HepG2 (cell line): ENCODE data around the gene LCN2. TPM values are rescaled to one million over a fixed set of nuclear protein-coding genes. Genes with fewer than 3 reads are reported as not detected.
A peak's percentile ranks its signal among the peaks of the same experiment; 100 is the strongest.

Experiments used
- ARHGAP35 ChIP-seq: sonication (generic); formaldehyde crosslinking; IDR thresholded peaks from 2 replicates; pipeline ENCODE4 v1.9.0; 2022; ENCODE audit warnings: mild to moderate bottlenecking, inconsistent platforms, moderate library complexity, missing genetic modification reagents, borderline replicate concordance
- FOSL1 ChIP-seq: sonication (generic); formaldehyde crosslinking; IDR thresholded peaks from 2 replicates; pipeline ENCODE4 v1.9.0; 2021; ENCODE audit warnings: missing genetic modification reagents, borderline replicate concordance
- HMG20B ChIP-seq: conservative IDR thresholded peaks from 2 replicates; pipeline ENCODE4 v1.6.1; 2016; ENCODE audit warnings: missing genetic modification reagents, missing compliant biosample characterization
- MED8 ChIP-seq: sonication (generic); formaldehyde crosslinking; IDR thresholded peaks from 2 replicates; pipeline ENCODE4 v1.8.1; 2023; ENCODE audit warnings: mild to moderate bottlenecking, missing genetic modification reagents; ENCODE audit not compliant: insufficient replicate concordance
- MTF2 ChIP-seq: sonication (generic); formaldehyde crosslinking; IDR thresholded peaks from 2 replicates; pipeline ENCODE4 v1.5.0; 2020; ENCODE audit warnings: missing genetic modification reagents, borderline replicate concordance
- MYC ChIP-seq: sonication (generic); formaldehyde crosslinking; IDR thresholded peaks from 2 replicates; pipeline ENCODE4 v1.9.0; 2021; ENCODE audit warnings: missing genetic modification reagents, borderline replicate concordance
- NR2F6 ChIP-seq, 2 experiments: IDR thresholded peaks; 2 replicates each; pipeline ENCODE4 v1.6.1; 2016; ENCODE audit warnings: antibody characterized with exemption in 1 of 2, mild to moderate bottlenecking in 1 of 2
- POLR2AphosphoS5 ChIP-seq: IDR thresholded peaks from 2 replicates; pipeline ENCODE4 v1.6.1; 2012; ENCODE audit warnings: low read depth, low read length
- ZFP37 ChIP-seq: sonication (generic); formaldehyde crosslinking; IDR thresholded peaks from 2 replicates; pipeline ENCODE4 v1.4.0; 2020; ENCODE audit warnings: missing genetic modification reagents, borderline replicate concordance
- ZNF234 ChIP-seq: sonication (generic); formaldehyde crosslinking; conservative IDR thresholded peaks from 2 replicates; pipeline ENCODE4 v1.5.1; 2020; ENCODE audit warnings: mild to moderate bottlenecking, missing genetic modification reagents
- ZNF513 ChIP-seq: sonication (generic); formaldehyde crosslinking; conservative IDR thresholded peaks from 2 replicates; pipeline ENCODE4 v1.5.0; 2020; ENCODE audit warnings: missing genetic modification reagents
- ZNF572 ChIP-seq: sonication (generic); formaldehyde crosslinking; IDR thresholded peaks from 2 replicates; pipeline ENCODE4 v1.5.1; 2020; ENCODE audit warnings: mild to moderate bottlenecking, missing genetic modification reagents
- ZNF660 ChIP-seq: sonication (generic); formaldehyde crosslinking; IDR thresholded peaks from 2 replicates; pipeline ENCODE4 v1.5.1; 2020; ENCODE audit warnings: mild to moderate bottlenecking, low read depth, missing genetic modification reagents, borderline replicate concordance
- ZNF766 ChIP-seq: sonication (generic); formaldehyde crosslinking; IDR thresholded peaks from 2 replicates; pipeline ENCODE4 v1.5.0; 2020; ENCODE audit warnings: missing genetic modification reagents, borderline replicate concordance
- ZNF772 ChIP-seq: sonication (generic); formaldehyde crosslinking; IDR thresholded peaks from 2 replicates; pipeline ENCODE4 v1.5.0; 2020; ENCODE audit warnings: mild to moderate bottlenecking, missing genetic modification reagents
- polyA plus RNA-seq, 8 experiments: library from polyadenylated mRNA; depleted of rRNA in 3 of 8; stranded (reverse) in 7 of 8; unstranded in 1 of 8; fragments of >200 nt; fragmentation: Illumina TruSeq in 4 of 8; extraction: Trizol in 4 of 8; gene quantifications; 2 replicates each; pipeline versions ENCODE4 v1.2.1 to v1.2.3, GENCODE V29; 2011 to 2016; ENCODE audit warnings: low read depth in 4 of 8, missing spikeins in 1 of 8, mixed read lengths in 1 of 8; ENCODE audit not compliant: insufficient read depth in 1 of 8
- total RNA-seq, 5 experiments: library from RNA; depleted of rRNA; stranded (reverse); fragments of >200 nt; fragmentation: Illumina TruSeq; extraction: Trizol; gene quantifications; 2 replicates each; pipeline ENCODE4 v1.2.3, GENCODE V29; 2016; ENCODE audit warnings: low read depth in 1 of 5
- TF ChIP-seq, protein P1 (sequence below): IDR thresholded peaks from 2 replicates; pipeline ENCODE4 v1.6.1; 2016
- TF ChIP-seq, protein P2 (sequence below): sonication (generic); formaldehyde crosslinking; IDR thresholded peaks from 2 replicates; pipeline ENCODE4 v1.5.0; 2020; ENCODE audit warnings: missing genetic modification reagents, mild to moderate bottlenecking, borderline replicate concordance
- TF ChIP-seq, protein P3 (sequence below): sonication (generic); formaldehyde crosslinking; IDR thresholded peaks from 2 replicates; pipeline ENCODE4 v1.5.1; 2020; ENCODE audit warnings: missing genetic modification reagents, mild to moderate bottlenecking, borderline replicate concordance

Gene LCN2
- total and polyA plus RNA-seq, 2 of the 13 experiments (the other 11 are each of a cell fraction or from before 2014, with no cell fraction given): 0.38 to 1.4 TPM

- TF ChIP-seq ZNF513 (CRISPR knock-in tag) (no peak), POLR2AphosphoS5 (peak; percentile 56; the same call in 1 of the 2 replicates), ZNF772 (CRISPR knock-in tag) (0 out of 2 replicates have a peak, but pooled peaks have one; percentile 65), MTF2 (CRISPR knock-in tag) (no peak), ZNF766 (CRISPR knock-in tag) (no peak), ZNF660 (CRISPR knock-in tag) (no peak), ZNF234 (CRISPR knock-in tag) (no peak; the same call in 1 of the 2 replicates), FOSL1 (no peak), ZNF572 (CRISPR knock-in tag) (no peak), MYC (CRISPR knock-in tag) (peak; percentile 71; the same call in 1 of the 2 replicates), ARHGAP35 (CRISPR knock-in tag) (0 out of 2 replicates have a peak, but pooled peaks have one; percentile 45), ZFP37 (CRISPR knock-in tag) (peak; percentile 52; the same call in 1 of the 2 replicates), MED8 (CRISPR knock-in tag) (peak; percentile 52), HMG20B (CRISPR knock-in tag) (no peak), NR2F6 (IDR thresholded peaks at IDR 0.05) (no peak), NR2F6 (CRISPR knock-in tag; IDR thresholded peaks at IDR 0.05) (no peak)
- TF ChIP-seq, protein P1, sequence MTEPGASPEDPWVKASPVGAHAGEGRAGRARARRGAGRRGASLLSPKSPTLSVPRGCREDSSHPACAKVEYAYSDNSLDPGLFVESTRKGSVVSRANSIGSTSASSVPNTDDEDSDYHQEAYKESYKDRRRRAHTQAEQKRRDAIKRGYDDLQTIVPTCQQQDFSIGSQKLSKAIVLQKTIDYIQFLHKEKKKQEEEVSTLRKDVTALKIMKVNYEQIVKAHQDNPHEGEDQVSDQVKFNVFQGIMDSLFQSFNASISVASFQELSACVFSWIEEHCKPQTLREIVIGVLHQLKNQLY (CRISPR knock-in tag): no peak; the same call in 1 of the 2 replicates
- TF ChIP-seq, protein P2, sequence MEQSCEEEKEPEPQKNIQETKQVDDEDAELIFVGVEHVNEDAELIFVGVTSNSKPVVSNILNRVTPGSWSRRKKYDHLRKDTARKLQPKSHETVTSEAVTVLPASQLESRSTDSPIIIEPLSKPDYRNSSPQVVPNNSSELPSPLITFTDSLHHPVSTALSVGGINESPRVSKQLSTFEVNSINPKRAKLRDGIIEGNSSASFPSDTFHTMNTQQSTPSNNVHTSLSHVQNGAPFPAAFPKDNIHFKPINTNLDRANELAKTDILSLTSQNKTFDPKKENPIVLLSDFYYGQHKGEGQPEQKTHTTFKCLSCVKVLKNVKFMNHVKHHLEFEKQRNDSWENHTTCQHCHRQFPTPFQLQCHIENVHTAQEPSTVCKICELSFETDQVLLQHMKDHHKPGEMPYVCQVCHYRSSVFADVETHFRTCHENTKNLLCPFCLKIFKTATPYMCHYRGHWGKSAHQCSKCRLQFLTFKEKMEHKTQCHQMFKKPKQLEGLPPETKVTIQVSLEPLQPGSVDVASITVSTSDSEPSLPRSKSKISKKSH (CRISPR knock-in tag): peak; percentile 68; the same call in 1 of the 2 replicates
- TF ChIP-seq, protein P3, sequence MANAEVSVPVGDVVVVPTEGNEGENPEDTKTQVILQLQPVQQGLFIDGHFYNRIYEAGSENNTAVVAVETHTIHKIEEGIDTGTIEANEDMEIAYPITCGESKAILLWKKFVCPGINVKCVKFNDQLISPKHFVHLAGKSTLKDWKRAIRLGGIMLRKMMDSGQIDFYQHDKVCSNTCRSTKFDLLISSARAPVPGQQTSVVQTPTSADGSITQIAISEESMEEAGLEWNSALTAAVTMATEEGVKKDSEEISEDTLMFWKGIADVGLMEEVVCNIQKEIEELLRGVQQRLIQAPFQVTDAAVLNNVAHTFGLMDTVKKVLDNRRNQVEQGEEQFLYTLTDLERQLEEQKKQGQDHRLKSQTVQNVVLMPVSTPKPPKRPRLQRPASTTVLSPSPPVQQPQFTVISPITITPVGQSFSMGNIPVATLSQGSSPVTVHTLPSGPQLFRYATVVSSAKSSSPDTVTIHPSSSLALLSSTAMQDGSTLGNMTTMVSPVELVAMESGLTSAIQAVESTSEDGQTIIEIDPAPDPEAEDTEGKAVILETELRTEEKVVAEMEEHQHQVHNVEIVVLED (CRISPR knock-in tag): peak; percentile 44; the same call in 1 of the 2 replicates
Observed at GRCh38 chr9:128191406-128192046, 42.3 kb downstream of the LCN2 start, which contains the start of gene CIZ1 (continued).
